ENCODE measurements around the gene BBC3.

GRCh38 chr19:47186446-47187334, 44.3 kb downstream of the BBC3 start:
- TF ChIP-seq CTCF (IDR thresholded peaks at IDR 0.05) (no peak), POLR2A (IDR thresholded peaks at IDR 0.05) (no peak)
